GM19468 (cell line): ENCODE data around the gene RAPGEF2.
"Not testable (repeated sequence)": the region's sequence is repeated elsewhere in the genome, so short reads cannot be mapped to it uniquely, and the experiment has no call there.

ENCODE experiments used
- ATAC-seq: cut with Tn5 transposase; IDR thresholded peaks from one replicate; pipeline ENCODE4 v1.9.1; 2021; ENCODE audit warnings: mild to moderate bottlenecking, moderate library complexity, moderate number of reproducible peaks; ENCODE audit not compliant: unreplicated experiment; ENCODE audit errors: extremely low read depth

Gene RAPGEF2, protein sequence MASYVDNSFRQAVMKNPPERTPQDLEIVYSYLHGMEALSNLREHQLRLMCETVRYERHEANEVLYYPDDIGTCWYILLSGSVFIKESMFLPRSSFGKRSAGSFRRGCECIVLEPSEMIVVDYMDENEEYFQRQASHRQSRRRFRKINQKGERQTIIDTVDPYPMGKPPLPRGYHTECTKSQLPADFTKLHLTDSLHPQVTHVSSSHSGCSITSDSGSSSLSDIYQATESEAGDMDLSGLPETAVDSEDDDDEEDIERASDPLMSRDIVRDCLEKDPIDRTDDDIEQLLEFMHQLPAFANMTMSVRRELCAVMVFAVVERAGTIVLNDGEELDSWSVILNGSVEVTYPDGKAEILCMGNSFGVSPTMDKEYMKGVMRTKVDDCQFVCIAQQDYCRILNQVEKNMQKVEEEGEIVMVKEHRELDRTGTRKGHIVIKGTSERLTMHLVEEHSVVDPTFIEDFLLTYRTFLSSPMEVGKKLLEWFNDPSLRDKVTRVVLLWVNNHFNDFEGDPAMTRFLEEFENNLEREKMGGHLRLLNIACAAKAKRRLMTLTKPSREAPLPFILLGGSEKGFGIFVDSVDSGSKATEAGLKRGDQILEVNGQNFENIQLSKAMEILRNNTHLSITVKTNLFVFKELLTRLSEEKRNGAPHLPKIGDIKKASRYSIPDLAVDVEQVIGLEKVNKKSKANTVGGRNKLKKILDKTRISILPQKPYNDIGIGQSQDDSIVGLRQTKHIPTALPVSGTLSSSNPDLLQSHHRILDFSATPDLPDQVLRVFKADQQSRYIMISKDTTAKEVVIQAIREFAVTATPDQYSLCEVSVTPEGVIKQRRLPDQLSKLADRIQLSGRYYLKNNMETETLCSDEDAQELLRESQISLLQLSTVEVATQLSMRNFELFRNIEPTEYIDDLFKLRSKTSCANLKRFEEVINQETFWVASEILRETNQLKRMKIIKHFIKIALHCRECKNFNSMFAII (N-terminal part only)

DNA sequence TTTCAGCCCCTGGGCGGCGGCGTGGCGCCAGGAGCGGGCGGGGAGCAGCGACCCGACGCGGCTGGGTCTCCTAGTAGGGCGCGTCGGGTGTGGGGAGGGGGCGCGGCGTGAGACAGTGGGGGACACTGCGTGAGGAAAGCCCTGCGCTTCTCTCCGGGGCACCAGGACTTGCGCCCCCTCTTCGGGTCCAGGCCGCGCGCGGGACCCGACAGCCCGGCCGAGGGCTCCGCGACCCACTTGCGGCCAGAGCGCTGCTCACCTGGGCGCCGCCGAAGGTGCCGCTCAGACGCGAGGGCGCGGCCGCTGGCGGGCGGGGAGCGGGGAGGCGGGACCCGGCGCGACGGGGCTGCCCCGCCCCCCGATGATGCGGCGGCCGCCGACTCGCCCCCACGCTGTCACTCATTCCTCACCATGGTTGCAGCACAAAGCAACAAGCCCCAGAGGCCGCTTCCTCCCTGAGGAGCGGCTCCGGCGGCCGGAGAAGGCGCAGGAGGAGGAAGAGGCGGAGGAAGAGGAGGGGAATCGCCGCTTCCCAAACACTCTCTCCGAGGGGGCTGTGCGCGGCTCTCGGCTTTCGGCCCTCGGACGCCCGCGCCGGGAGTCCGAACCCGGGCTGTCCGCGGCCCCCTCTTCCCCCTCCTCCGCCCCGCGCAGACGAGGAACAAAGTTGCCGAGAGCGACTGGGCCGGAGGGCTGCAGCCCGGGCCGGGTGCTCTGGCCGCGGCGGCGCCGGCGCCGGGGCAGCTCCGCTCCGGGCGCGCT, at the start of gene RAPGEF2:
TSS of gene RAPGEF2 (plus strand) at position 458 of the 762 bp plus-strand sequence. CDS start 1,084 bp downstream, outside the sequence.
- peak; percentile 71 for ATAC-seq

DNA sequence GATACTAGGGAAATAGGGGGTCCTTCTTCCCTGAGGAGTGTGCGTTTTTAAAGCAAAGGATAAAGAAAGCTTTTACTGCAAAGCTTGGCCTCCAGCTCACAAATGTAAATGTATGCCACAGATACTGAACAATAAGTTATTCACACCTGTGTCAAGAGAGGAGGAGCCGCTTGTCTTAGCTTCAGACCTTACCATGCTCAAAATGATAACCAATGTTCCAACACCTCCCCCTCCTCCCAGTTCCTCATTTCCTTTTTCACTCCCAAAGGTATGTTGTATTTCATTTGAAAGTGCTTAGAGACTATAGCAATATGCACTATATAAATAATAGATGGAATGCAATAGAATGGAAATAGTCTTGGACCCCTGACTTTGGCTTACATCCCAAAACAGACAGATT, 47.0 kb upstream of the RAPGEF2 start:
- no peak for ATAC-seq

DNA sequence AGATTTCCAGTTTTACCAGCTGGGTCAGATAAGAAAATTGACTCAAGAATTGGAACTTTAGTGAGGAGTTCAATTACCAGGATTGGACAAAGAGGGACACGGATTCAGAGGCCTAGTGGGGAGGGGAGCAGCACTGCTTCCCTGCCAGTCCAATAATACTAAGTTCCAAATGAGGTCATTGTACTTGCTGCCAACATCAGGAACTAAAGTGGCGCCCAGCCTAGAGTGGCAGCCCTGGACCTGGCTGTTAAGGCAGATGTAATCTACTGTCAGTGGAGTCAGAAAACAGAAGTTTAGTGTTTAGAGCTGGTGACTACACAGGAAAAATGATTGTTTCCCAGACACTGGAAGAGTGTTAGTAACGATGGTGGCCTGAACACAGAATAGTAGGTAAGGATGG, 42.7 kb upstream of the RAPGEF2 start:
- no peak for ATAC-seq

DNA sequence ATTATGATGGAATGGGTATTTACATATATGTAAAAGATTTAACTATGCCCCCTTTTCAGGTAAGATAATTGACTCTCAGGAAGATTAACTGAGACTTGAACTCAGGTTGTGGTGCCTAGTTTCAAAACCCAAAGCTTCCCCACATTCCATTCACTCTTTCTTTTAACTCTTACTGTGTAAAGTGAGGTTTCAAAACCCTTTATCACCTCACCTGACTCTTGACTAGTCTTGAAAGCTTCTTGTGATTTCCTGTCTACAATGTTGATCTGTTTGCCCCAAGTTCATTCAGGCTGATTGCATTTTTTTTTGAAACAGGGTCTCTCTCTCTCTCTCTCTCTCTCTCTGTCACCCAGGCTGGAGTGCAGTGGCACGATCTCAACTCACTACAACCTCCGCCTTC, 40.5 kb upstream of the RAPGEF2 start:
- ATAC-seq: no peak

DNA sequence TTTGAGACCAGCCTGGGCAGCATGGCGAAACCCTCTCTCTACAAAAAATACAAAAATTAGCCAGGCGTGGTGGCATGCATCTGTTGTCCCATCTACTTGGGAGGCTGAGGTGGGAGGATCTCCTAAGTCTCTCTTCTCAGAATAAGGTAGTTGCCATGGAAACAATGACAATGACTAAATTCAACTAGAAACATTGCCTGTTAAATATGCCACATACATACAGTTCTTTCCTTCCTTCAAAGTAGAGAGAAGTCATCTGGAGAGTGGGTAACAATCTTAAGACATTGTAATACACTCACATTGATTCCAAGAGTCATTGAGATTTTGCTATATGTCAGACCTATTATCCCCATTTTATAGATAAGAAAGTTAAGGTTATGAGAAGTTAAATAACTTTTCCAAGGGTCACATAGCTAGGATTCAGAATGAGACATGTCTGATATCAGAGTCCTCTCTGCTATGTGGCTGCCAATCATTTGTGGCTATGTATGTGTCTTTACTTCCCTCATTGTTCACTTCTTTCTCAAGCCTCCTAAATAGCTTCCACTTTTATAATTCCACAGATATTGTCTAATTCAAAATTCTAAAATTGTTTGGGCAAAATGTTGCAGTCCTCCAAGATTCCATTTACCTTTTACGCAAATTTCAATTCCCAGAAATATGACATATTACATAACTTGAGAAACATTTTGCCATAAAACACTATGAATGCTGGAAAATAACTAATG, 37.2 kb upstream of the RAPGEF2 start:
- no peak for ATAC-seq

DNA sequence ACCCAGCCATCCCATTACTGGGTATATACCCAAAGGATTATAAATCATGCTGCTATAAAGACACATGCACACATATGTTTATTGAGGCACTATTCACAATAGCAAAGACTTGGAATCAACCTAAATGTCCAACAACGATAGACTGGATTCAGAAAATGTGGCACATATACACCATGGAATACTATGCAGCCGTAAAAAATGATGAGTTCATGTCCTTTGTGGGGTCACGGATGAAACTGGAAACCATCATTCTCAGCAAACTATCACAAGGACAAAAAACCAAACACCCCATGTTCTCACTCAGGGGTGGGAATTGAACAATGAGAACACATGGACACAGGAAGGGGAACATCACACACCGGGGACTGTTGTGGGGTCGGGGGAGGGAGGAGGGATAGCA, 34.7 kb upstream of the RAPGEF2 start:
- ATAC-seq: not testable (repeated sequence)

DNA sequence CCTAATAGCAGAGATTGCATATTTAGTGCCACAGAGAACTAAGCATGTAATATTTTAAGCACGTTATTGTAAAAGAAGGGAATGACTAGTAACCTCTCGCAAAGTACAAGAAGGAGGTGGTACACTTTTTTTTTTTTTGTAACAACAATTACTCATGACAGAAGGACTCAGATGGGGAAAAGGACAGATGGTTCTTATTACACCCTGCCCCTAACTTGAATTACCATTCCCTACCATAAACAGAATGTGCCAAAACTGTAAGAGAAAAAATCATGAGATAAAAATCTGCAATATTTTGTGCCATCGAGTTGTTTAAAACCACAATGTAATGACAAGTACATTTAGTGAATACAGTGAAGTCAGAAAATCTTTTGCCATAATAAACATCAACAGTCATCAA, 33.0 kb upstream of the RAPGEF2 start:
- ATAC-seq: no peak

DNA sequence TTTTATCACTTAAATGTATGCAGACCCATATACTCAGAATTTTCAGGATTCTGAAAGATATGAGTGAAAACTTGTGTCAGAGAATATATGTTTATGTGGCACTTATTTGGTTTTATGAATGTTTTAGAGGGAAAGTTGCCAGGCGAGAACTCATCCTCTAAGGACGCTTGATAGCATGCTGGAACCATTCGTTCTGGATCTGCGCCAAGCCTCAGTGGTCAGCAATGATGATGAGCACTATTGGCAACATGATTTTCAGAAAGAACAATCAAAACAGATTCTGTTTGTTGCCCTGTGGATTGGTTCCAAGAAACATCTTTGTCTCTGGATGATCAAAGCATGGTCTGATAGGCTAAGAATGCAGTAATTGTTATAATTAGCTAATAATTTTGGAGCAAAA, 32.1 kb upstream of the RAPGEF2 start:
- ATAC-seq: no peak

DNA sequence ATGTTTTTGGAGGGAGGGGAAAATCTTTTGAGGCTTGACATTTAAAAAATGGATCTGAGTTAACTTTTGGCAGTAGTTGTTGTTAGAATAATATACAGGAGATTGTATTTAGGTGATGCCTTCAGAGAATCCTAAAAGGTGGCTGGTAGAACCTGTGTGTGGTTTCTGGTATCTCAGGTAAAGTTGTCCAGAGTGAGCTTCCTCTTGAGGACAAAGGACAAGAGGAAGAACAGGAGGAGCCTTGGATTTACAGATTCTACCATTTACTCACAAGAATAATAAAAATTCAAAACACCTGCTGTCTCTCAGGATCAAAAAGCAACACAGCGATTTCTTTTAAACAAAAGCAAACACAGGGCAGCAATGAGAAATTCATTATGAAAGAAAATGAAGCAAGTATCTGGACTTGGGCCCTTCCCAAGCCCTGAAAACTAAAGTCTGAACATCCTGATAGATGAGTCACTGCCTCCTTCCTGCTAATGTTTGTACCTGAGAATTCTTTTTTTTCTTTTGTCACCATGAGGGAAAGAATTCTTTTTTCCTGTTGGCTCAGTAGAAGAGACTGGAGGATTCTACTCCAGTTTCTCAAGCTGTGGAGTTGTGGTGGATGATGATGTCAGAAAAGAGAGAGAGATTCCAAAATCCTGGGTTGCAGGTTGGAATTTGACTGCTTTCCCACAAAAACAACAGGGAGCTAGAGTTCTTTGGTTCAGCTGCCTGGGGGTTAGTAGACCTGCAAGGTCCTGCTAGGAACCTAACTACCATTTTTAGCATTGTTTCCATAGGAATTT, 31.5 kb upstream of the RAPGEF2 start:
- no peak for ATAC-seq

DNA sequence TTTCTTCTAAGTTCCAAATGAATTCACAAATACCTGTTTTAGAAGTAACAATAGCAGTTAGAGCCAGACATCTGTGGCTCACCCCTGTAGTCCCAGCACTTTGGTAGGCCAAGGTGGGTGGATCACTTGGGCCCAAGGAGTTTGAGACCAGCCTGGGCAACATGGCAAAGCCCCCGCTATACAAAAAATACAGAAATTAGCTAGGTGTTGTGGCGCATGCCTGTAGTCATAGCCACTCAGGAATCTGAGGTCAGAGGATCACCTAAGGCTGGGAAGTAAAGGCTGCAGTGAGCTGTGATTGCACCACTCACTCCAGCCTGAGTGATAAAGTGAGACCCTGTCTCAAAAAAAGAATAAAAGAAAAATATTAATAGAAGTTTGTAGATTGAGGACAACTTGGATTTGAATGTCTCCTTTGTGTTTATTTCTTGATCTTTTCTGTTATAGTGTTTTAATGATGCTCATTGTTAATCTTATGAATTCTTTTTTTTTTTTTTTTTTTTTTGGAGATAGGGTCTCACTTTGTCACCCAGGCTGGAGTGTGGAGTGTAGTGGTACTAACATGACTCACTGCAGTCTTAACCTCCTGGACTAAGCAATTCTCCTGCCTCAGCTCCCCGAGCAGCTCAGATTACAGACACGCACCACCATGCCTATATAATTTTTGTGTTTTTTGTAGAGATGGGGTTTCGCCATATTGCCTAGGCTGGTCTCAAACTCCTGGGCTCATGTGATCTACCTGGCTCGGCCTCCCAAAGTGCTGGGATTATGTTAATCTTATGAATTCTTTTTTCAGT, 30.7 kb upstream of the RAPGEF2 start:
- ATAC-seq: no peak

DNA sequence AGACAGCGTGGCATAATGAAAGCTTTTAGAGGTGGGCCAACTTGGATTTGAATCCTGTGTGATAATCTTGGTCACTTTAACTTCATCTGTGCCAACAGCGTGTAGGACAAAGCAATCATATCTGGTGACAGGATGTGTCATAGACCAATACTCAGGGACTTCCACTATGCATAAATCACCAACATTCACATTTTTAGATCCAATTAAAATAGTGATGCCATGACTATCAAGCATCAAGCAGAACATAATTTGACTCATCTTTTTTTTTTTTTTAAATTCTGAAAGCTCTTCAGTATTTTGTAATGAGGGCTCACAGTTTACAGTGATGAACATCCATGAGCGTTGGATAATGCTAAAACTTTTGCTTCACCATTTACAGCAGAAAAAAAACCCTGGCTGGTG, 27.3 kb upstream of the RAPGEF2 start:
- no peak for ATAC-seq

DNA sequence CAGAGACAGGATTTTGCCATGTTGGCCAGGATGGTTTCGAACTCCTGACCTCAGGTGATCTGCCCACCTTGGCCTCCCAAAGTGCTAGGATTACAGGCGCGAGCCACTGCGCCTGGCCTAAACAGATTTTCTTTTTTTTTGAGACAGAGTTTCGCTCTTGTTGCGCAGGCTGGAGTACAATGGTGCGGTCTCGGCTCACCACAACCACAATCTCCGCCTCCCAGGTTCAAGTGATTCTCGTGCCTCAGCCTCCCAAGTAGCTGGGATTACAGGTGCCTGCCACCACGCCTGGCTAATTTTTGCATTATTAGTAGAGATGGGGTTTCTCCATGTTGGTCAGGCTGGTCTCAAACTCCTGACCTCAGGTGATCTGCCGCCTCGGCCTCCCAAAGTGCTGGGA, 25.9 kb upstream of the RAPGEF2 start:
- ATAC-seq: not testable (repeated sequence)

DNA sequence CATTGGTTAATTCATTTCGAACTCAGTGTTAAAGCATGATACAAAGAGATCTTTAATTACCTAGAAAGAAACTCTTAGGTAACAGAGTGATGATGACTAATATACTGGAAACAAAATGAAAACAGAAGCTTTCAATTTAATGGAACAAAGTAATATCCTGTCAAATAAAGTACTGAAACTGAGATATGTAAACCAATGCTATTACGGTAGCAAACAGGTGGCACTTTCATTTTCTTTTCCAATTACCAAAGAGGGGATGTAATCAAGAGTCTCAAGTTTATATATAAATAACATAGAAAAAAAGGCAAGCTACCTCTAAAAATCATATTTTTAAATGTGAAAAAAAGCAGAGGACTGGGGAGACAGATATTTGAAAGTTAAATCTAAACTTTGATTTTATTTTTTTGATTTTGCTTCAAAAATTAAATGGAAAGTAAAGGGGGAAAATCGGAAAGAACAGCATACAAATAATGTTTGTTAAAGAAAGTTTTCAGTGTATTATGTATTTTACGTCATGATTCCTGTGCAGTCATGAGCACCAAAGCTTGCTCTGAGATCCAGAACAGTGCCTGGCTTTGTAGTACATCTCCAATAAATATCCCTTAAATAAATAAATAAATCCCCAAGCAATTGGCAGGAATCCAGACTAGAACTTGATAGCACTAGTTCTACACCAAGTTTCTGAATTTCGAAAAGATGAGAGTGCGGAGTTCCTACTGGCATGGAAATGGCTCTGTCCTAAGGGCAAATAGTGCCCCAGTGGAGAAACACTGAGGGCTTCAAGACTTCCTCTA, 25.0 kb upstream of the RAPGEF2 start:
- ATAC-seq: peak; percentile 86

DNA sequence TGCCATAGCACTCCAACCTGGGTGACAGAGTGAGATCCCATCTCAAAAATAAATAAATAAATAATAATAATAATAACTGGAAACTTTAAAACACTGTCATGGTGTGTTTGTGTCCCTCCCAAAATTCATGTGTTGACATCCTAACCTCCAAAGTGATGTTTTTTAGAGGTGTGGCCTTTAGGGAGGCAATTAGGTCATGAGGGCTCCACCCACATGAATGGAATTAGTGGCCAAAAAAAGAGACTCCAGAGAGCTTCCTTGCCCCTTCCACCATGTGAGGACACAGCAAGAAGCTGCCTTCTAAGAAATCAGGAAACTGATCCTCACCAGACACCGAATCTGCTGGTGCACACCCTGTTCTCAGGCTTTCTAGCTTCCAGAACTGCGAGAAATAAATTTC, 23.8 kb upstream of the RAPGEF2 start:
- no peak for ATAC-seq

DNA sequence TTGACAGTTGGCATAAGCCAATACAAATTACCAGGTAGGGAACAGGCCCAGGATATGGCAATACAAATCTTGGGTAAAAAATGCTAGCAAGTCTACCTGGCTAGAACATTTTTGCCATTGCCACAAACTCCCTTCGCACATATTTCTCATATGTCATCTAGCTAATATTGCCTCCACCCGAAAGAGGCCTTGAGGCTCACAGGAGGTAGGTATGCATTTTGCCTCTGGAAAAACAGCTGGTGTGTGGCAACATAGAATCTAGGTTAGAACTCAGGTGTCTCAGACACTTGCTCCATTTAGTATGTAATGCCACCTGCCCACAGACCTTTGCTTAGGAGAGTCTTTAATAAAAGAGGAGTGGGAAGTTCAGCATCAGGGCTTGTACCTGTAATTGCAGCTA, 16.3 kb upstream of the RAPGEF2 start:
- ATAC-seq: no peak

DNA sequence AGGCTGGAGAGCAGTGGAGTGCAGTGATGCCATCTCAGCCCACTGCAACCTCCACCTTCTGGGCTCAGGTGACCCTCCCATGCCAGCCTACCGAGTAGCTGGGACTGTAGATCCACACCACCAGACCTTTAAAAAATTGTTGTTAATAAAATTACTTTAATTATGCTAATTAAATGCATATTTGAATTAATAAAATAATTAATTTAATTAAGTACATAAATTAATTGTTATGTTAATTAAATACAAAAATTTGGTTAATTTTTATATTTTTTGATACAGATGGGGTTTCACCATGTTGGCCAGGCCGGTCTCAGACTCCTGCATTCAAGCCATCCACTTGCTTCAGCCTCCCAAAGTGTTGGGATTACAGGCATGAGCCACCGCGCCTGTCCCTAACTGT, 12.6 kb upstream of the RAPGEF2 start:
- no peak for ATAC-seq

DNA sequence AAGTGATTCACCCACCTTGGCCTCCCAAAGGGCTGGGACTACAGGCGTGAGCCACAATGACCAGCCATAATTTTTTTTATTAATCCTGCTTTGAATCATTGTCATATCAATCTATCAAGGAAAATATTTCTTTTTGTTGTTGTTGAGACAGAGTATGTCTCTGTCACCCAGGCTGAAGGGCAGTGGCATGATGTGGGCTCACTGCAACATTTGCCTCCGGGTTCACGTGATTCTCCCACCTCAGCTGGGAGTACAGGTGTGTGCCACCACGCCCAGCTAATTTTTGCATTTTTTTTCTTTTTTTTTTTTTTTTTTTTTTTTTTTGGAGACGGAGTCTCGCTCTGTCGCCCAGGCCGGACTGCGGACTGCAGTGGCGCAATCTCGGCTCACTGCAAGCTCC, 8.7 kb upstream of the RAPGEF2 start:
- not testable (repeated sequence) for ATAC-seq
